ENCODE measurements around the gene USP2.

USP2 gene

GRCh38 chr11:119376197-119376847 is 5.2 kb downstream of the USP2 start:
- no peak for DNase-seq

GRCh38 chr11:119375337-119376196 is 5.9 kb downstream of the USP2 start:
- DNase-seq = peak; percentile 35

- no peak for DNase-seq
Measured at GRCh38 chr11:119374632-119375336, 6.7 kb downstream of the USP2 start.

GRCh38 chr11:119373921-119374631 is 7.4 kb downstream of the USP2 start:
- DNase-seq = peak; percentile 67

- DNase-seq = no peak
Measured at GRCh38 chr11:119373059-119373920, 8.2 kb downstream of the USP2 start.

GRCh38 chr11:119372260-119373058 is 9.0 kb downstream of the USP2 start:
- DNase-seq = no peak

GRCh38 chr11:119371778-119372182 is 9.7 kb downstream of the USP2 start:
- no peak for DNase-seq

GRCh38 chr11:119371067-119371601 is 10.4 kb downstream of the USP2 start:
- no peak for DNase-seq

GRCh38 chr11:119370486-119371046 is 10.9 kb downstream of the USP2 start:
- DNase-seq = no peak

- DNase-seq = no peak
Measured at GRCh38 chr11:119369132-119369925, 12.2 kb downstream of the USP2 start.

- DNase-seq = no peak
Measured at GRCh38 chr11:119368121-119369034, 13.1 kb downstream of the USP2 start.

- DNase-seq = no peak
Measured at GRCh38 chr11:119367661-119368120, 13.8 kb downstream of the USP2 start.

- no peak for DNase-seq
Measured at GRCh38 chr11:119366690-119367620, 14.5 kb downstream of the USP2 start.

GRCh38 chr11:119365071-119365591 is 16.4 kb downstream of the USP2 start:
- DNase-seq = no peak

GRCh38 chr11:119363851-119364590 is 17.5 kb downstream of the USP2 start:
- DNase-seq = peak; percentile 44

All from fibroblast of skin of abdomen (primary cell).